Midbrain (tissue), 1 donor: ENCODE measurements around the gene FRMD3.
"Not testable (repeated sequence)": the region's sequence is repeated elsewhere in the genome, so short reads cannot be mapped to it uniquely, and the experiment has no call there.

Experiments used
- DNase-seq: peaks from one replicate; lab custom pipeline; 2025; lab: John Stamatoyannopoulos, UW

FRMD3 gene

DNA sequence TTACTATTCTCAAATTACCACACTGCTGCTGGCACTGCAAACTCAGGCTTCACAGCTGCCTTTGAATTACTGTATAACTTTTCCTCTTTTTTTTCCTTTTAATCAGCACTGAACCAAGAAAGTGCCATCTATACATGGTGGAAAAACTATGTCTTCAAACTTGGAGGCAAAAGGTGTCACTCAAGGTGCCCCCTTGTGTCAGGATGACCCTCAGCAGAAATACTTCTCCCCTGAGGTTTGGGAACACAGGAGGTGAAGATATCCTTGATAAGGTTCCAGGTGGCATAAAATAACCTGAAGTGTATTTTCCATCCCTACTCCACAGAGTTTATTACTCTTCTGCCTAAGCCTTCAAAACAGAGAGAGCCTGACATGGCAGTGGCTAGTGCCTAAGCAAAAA, 14.5 kb downstream of the FRMD3 start:
- DNase-seq, result no peak

DNA sequence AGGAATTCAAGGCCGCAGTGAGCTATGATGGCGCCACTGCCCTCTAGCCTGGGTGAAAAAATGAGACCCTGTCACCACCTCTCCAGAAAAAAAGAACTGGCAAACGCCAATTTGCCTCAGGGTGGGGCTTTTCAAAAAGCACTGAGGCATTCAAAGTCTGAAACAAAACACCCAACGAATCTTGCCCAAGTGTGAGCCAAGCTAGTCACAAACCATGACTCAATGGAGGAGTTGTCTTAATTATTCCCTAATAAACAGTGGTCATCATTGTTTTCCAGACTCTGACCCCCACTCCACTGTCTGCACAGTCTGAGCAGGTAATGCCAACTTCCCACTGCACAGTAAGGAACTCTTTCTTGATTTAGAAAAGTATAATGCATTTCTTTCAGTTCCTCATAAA, 16.8 kb downstream of the FRMD3 start:
- DNase-seq, result no peak

DNA sequence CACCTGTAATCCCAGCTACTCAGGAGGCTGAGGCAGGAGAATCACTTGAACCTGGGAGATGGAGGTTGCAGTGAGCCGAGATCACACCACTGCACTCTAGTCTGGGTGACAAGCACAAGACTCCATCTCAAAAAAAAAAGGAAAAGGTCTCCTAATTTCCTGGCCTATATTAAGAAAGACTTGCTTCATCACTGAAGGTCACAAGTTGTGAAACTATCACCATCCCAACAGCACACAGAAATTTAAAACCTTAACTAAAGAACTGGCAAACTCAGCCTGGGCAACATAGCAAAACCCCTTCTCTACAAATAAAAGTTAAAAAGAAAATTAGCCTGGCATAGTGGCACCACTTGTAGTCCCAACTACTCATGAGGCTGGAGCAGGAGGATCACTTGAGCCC, 17.2 kb downstream of the FRMD3 start:
- DNase-seq, result no peak

DNA sequence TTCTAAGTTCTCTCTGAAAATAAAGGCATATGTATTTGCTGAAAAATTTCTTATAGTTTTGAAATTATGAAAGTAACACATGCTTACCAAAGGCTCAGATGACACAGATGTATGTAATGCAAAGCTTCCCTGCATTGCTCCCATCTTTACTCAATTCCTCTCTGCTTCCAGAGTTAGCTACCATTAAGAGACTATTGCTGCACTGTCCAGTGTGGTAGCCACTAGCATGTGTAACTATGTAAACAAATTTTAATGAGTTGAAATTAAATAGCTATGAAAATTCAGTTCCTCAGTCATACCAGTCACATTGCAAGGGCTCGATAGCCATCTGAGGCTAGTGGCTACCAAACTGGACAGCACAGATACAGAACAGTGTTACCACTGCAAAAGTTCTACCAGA, 17.9 kb downstream of the FRMD3 start:
- no peak for DNase-seq

DNA sequence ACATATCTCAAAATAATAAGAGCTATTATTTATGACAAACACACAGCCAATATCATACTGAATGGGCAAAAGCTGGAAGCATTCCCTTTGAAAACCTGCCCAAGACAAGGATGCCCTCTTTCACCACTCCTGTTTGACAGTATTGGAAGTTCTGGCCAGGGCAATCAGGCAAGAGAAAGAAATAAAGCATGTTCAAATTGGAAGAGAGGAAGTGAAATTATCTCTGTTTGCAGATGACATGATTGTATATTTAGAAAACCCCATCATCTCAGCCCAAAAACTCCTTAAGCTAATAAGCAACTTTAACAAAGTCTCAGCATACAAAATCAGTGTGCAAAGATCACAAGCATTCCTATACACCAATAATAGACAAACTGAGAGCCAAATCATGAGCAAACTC, 20.2 kb downstream of the FRMD3 start:
- DNase-seq, result not testable (repeated sequence)

DNA sequence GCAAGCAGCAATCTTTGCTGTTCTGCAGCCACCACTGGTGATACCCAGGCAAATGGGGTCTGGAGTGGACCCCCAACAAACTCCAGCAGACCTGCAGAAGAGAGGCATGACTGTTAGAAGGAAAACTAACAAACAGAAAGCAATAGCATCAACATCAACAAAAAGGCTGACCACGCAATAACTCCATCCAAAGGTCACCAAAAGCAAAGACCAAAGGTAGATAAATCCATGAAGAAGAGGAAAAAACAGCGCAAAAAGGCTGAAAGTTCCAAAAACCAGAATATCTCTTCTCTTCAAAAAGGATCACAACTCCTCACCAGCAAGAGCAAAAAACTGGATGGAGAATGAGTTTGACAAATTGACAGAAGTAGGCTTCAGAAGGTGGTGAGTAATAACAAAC, 23.4 kb downstream of the FRMD3 start:
- no peak for DNase-seq

DNA sequence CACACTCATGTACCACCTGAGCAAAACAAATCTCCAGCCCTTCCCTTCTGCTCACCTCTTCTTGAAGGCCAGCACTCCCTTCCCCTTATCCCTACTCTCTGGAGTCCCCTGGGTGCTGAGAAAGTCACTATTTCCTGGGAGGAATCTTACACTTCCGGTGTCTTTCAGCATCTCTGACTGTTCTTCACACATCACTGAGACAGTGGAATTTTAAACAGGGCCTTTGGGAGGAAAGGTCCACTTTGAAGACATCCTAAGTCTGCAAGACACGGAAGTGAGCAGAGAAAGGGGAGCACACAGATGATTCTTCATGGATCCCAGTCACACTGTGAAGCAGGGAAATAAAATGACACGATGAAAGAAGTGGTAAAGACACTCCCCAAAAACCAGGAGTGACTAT, 25.6 kb downstream of the FRMD3 start:
- DNase-seq, result no peak

DNA sequence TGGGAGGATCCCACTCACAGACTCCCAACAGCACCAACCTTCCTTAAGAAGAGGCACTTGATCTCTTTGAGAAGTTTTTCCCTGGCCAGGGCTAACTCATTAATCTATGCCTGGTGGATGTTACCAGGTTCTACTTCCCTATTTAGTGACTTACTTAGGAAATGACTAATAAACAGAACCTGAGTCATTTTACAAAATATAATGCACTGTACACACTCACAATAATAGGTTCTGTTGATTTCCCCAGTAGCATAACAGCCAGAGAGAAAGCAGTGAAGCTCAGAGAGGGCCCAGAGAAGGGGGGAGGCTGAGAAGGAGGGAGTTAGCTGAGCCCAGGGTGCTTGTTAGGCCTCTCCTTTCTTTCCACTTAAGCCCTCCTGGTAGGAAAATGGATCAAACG, 27.1 kb downstream of the FRMD3 start:
- no peak for DNase-seq

DNA sequence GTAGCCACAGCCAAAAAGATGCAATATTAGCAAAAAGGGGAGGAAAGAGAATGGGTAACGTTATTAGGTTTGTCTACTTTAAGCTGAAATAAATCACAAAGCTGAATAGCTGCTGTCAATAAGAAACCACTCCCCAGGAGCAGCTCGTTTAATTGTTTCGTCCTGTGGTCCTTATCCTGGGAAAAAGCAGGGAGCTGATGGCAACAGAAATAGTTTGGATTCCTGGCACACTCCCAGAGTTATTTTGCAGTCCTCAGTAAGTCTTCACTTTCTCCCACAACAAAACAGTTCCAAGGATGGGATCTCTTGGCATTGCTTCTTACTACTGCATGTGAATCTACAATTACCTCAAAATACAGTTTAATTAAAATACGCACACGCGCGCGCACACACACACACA, 28.8 kb downstream of the FRMD3 start:
- no peak for DNase-seq

DNA sequence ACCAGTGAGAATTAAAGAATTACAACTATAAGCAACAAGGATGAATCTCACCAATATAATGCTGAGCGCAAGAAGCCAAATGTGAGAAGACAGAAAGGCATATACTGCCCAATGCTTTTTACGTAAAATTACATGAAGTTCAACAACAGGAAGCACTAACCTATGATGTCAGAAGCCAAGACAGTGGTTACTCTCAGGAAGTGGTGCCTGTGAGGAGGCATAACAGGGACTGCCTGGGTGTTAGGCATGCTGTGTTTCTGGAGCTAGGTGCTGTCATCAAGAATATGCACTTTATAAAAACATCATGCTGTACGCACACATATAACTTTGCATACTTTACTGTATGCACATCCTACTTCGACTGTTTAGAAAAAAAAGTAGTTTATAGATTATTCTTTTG, 30.1 kb downstream of the FRMD3 start:
- DNase-seq, result no peak

DNA sequence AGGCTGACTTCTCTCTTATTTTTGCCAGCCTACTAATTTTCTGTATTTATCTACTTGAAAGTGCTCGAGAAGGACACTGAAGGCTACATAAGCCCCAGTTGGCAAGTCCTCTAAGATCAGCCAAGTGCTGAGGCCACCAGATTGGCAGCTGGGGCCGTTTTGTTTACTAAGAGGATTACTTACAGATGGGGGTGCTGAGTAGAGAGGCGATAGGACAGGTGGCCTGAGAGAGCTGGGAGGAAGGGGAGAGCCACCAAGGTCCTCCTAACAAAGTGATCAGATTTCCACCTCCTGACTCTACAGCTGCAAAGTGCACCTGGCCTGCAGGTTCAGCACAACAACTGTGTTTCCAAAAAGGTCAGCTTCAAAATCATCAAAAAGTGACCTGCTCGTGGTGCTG, 32.9 kb downstream of the FRMD3 start:
- DNase-seq, result no peak

DNA sequence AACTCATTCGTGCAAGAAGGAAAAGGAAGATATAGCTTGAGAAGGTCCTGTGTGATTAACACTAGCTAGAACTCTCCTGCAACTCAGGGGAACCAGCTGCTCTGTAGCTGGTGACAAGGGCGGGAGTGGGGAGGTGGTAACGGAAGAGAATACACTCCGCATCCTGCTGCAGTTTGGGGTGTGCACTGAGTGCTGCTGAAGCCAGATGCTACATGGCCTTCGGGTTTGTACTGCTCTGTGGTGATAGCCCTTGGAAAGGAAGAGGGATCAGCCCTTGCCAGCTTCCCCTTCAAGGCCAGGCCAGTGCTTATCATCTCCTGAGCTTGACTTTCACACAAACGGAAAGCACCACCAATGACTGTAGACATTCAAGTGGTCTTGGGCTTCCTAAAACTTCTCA, 34.3 kb downstream of the FRMD3 start:
- no peak for DNase-seq

DNA sequence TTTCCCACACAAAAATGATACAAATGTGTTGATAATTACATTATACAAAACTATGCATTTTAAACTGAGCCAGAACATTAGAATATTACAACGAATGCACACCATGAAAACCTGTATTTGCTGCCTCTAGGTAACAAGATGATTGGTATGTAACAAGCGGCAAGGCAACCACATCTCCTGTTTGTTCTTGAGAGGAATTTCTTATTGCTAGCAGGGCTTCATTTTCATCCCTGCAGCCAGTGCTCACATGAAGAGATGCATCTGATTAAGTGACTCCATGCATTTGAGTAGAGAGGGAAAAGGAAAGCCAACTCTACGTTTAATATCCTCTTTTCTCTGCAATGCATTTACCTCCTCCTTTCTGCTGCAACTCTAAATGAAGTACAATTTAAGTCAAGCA, 36.6 kb downstream of the FRMD3 start:
- no peak for DNase-seq

DNA sequence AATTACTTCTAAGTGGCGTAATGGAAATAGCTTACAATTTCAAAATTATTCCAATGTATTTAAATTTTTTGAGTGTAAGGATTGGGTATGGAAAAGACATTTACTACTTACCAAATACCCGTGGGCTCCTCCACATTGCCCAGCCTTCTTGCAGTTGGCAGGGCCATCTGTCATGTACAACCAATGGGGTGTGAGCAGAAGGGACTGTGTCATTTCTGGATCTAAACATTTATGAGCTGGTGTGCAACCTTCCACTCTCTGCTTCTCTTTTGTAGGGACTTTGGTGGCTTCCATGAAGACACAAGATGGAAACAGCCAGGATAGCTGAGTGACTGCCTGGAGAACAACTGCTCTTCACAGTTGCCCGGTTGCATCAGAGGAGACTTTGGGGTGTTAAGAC, 40.8 kb downstream of the FRMD3 start:
- DNase-seq, result no peak

DNA sequence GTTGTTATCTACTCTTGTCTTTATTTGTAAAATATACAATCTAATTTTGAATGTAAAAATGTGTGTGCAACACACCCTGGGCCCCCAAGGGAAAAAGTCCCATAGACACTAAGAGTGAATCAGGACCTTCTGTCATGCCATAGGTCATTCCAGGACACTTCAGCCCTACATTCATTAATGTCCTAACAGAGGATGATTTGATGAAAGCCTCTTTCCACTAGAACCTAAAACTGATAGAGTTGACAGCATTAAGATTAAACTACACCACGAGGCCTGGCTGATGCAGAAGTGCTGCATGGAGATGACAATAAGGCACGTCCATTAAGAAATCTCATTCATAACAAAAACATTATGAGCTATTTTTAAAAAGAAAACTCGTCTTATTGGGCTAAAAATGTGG, 46.2 kb downstream of the FRMD3 start:
- no peak for DNase-seq

DNA sequence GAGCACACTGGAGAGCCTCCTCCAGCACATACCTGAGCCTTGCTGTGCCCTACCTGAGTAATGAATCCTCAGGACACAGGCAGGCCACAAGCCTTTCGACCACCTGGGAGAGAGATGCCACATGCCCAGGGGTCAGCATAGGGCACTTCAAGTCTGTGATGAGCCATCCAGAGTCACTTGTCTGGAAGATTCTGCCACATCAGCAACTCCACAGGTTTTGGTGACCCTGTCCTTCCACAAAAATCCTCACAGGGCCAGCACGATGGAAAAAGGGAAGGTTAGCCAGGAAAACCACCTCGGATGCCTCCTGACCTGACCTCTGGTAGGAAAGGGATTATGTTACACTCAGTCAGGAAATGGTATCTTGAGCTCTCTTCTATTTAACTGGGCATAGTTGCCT, 46.8 kb downstream of the FRMD3 start:
- no peak for DNase-seq

DNA sequence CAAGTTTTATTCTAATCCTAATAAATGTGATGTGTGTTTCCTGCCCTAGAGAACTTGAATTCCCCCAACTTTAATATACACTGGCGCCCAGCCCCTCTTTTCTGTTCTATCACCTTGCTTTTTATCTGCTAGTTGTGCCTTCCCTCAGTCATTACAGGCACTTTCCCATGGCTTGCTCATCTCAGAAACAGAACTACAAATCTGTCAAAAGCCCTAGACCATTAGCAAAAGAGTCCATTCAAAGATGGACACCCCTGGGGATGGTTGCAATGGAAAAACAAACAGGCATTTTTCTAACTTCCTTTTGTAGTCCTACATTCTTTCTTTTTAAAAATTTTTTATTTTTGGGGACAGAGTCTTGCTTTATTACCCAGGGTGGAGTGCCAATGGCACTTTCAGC, 48.2 kb downstream of the FRMD3 start:
- DNase-seq, result no peak

DNA sequence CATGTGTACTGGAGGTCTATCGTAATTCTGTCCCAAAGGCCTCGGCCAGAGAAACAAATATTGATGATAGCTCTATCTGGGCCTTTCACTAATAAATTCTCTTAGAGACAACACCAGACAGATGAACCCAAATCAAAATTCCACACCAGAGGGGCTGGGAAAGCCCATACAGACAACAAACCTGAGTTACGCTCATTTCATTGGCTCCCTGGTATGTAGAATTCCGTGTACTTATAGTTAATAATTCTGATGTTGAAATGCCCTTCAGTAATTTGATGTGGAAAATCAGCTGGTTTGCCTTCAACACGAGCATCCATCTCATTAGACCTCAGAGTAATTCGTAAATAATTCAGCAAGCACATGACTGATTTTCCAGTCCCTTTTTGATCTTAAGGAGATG, 53.2 kb downstream of the FRMD3 start:
- DNase-seq, result no peak

DNA sequence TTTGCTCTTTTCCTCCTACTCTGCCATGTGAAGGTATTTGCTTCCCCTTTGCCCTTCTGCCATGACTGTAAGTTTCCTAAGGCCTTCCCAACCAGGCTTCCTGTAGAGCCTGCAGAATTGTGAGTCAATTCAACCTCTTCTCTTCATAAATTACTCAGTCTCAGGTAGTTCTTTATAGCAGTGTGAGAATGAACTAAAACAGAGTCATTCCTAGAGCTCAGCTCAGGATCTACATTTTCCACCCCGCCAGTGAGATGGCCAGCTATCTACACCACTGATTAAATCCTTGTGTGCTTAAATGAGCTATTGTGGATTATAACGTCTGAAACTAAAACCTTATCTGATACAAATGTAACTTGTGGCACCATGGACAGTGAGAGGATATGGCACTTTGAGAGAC, 55.0 kb downstream of the FRMD3 start:
- DNase-seq, result no peak

DNA sequence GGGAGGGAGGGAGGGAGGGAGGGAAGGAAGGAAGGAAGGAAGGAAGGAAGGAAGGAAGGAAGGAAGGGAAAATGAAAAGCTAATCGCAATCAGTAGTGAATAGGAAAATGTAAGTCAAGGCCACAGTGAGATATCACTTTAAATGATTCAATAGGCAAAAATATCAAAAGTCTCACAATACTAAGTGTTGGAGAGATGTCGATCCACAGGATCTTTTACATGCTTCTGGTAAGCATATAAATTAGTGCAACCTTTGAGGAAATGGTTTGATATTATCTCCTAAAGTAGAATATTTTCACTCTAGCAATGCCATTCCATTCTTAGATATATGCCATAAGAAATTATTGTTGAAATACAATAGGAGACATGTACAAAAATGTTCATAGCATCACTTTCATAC, 58.4 kb downstream of the FRMD3 start:
- DNase-seq, result no peak

DNA sequence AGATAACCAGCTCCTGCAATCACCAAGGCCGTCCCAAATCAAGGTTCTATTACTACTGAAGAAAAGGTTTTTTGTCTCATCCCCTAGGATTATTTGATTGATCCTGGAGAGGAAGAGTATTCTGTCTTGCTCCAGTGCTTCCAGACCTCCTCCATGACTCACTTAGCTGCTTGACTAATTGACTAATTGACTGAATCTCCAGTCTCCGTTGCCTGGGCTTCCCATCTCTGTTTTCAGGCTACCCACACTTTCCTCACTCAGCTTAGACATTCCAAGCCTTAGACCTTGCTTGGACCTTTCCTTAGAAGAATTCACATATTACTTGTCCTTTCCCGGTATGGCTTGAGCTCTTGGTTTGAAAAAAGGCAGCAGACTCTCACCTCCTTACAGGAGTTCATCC, 60.6 kb downstream of the FRMD3 start:
- no peak for DNase-seq

DNA sequence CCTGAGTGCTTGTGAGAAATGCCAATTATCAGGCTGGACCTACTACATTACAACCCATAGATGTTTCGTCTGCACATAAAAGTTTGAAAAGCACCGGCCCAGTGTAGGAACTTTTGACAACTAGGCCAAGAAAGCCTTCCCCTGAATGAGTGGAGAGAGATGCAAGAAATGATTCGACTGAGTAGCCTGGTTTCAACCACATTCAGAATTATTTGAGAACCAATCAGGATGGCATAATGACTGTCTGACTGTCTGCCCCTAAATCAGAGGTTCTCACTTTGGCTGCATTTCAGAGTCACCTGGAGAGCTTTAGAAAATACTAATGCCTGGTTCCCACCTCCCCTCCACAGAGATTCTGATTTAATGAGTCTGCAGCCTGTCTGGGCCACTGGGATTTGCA, 61.1 kb downstream of the FRMD3 start:
- DNase-seq, result no peak

DNA sequence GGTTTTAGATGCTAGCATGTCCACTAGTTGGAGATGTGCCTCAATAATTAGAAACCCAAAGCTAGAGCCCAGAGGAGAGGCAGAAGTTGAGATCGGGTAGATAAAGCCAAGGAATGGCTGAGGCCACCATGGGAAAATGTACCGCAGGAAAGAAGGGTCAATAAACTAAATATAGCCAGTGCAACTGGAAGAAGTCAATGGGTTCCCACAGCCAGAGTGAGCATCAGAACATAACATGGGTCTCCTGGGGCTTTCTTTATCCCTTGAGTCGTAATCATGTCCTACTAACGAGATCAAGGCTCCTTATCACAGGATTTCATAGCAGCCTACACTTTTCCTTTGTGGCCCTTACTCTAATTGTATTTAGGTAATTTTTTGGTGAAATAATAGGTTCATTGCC, 61.7 kb downstream of the FRMD3 start:
- no peak for DNase-seq

DNA sequence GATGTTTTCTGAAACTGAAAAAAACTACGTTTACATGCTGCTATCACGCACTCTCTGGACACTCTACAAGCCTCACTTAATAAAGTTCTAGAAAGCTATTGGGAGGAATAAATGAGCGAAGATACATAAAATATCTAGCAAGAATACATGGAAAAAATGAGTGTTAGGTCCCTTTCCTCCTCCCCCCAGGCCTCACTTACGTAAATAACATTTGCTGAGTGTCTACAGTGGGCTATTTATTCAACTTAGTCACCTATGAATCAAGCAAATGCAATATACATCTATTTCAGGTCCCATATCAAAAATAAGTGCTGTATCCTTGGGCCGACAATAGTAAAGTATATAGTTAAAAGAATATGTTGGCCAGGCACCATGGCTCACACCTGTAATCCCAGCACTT, 62.5 kb downstream of the FRMD3 start:
- no peak for DNase-seq

DNA sequence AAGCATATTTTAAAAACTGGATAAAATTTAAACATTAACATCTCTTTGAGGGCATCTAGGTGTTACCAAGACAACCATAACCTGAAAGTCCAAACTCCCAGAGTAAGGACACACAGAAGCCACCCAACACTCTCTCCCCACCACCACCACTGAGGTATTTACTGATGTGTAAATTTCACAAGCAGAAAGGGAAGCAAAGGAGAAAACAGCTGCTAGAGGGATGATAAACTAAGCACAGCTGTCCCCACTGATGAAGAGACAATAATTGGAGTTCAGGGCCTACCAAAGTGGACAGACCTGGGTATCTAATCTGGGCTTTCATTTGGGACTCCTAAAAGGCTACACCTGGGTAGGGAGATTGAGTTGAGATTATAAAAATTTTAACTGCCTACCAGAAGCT, 63.6 kb downstream of the FRMD3 start:
- no peak for DNase-seq
